Panc1 (cell line): ENCODE data around the gene VIPR2.

ENCODE experiments used
- CTCF ChIP-seq: fragments of 450-650 bp; IDR thresholded peaks from 2 replicates; pipeline ENCODE4 v1.5.1; 2017; ENCODE audit warnings: mild to moderate bottlenecking
- POLR2AphosphoS5 ChIP-seq: IDR thresholded peaks from 2 replicates; pipeline ENCODE4 v1.6.1; 2012; ENCODE audit warnings: mild to moderate bottlenecking, low read depth, low read length, moderate library complexity
- REST ChIP-seq, 2 experiments: IDR thresholded peaks; 2 replicates each; pipeline ENCODE4 v1.6.1; 2011 to 2012; ENCODE audit warnings: low read depth in 2 of 2, control low read depth in 1 of 2, low read length in 1 of 2, mild to moderate bottlenecking in 1 of 2, moderate library complexity in 1 of 2; ENCODE audit not compliant: insufficient read depth in 1 of 2
- TCF7L2 ChIP-seq: IDR thresholded peaks from 2 replicates; pipeline ENCODE4 v1.6.1; 2011; ENCODE audit warnings: mild to moderate bottlenecking, low read depth, low read length, inconsistent platforms

GRCh38 chr7:158999496-158999895 is 145.2 kb downstream of the VIPR2 start:
- no peak for TF ChIP-seq CTCF
- TF ChIP-seq TCF7L2, result no peak
- TF ChIP-seq POLR2AphosphoS5, result no peak
- TF ChIP-seq REST (IDR thresholded peaks at IDR 0.05; ENCODE audit: insufficient read depth in 1 of 2, low read depth in 2 of 2, low read length in 1 of 2), result no peak
